Heart right ventricle (tissue), 16 donors: Measurements from ENCODE around the gene HOXA10. TPM values are rescaled to one million over a fixed set of nuclear protein-coding genes. Genes with fewer than 3 reads are reported as not detected.

Experiments
- ATAC-seq, 8 donors: fragments of 200-7000 bp; cut with Tn5 transposase; one replicate each; pipeline ENCODE4 v1.9.1; 2020; ENCODE audit warnings: mild to moderate bottlenecking in 8 of 8, moderate library complexity in 8 of 8, moderate number of reproducible peaks in 1 of 8
- DNase-seq, 2 donors: peaks; one replicate each; pipeline ENCODE4 v3.0.0-alpha.2; 2020
- H3K27ac ChIP-seq, 10 donors: fragments of 200-600 bp; sonication (generic) in 2 of 10; one replicate each; pipeline versions ENCODE4 v1.5.0 to v1.8.0; 2020 to 2022; ENCODE audit warnings: mild to moderate bottlenecking in 3 of 10
- H3K27me3 ChIP-seq, 7 donors: fragments of 200-600 bp; one replicate each; pipeline ENCODE4 v1.8.0; 2021 to 2022; ENCODE audit warnings: mild to moderate bottlenecking in 2 of 7
- H3K36me3 ChIP-seq, 9 donors: fragments of 200-600 bp; sonication (generic) in 1 of 9; one replicate each; pipeline versions ENCODE4 v1.5.0 to v1.8.0; 2020 to 2022; ENCODE audit warnings: mild to moderate bottlenecking in 2 of 9
- H3K4me1 ChIP-seq, 9 donors: fragments of 200-600 bp; sonication (generic) in 1 of 9; one replicate each; pipeline versions ENCODE4 v1.5.0 to v1.8.0; 2020 to 2022; ENCODE audit warnings: mild to moderate bottlenecking in 4 of 9
- H3K4me3 ChIP-seq, 10 donors: fragments of 200-600 bp; sonication (generic) in 2 of 10; one replicate each; pipeline versions ENCODE4 v1.5.0 to v1.8.0; 2020 to 2022; ENCODE audit warnings: mild to moderate bottlenecking in 7 of 10, moderate library complexity in 2 of 10
- H3K9me3 ChIP-seq, 11 donors: fragments of 200-600 bp in 10 of 11; sonication (generic) in 2 of 11; one replicate each; pipeline versions ENCODE4 v1.5.0 to v1.8.0; 2013 to 2022; ENCODE audit warnings: mild to moderate bottlenecking in 2 of 11, control low read depth in 1 of 11, moderate library complexity in 1 of 11
- WGBS, 2 donors: extraction: QIAGEN DNeasy Blood & Tissue Kit; methylation state at CpG; one replicate each; pipeline ENCODE4 v1.1.7; 2013; ENCODE audit warnings: inconsistent platforms in 1 of 2; 5-methylcytosine and 5-hydroxymethylcytosine counted together
- intact Hi-C, 10 donors: fragments of 100-400 bp; cut with DNase I; formaldehyde crosslinking; loops; one replicate each; pipeline versions ENCODE4 v1.11.1 to v1.14.2; 2022
- polyA plus RNA-seq, 2 donors: library from polyadenylated mRNA; stranded (reverse); fragments of 200-250 nt; gene quantifications; one replicate each; pipeline ENCODE4 v1.2.3, GENCODE V29; 2013
- total RNA-seq, 10 donors: library from RNA; stranded (reverse); fragmentation: NEBNext Ultra II Directional in 3 of 10; extraction: Animal tissue kit (Norgen Biotek cat#: 25700) in 3 of 10; gene quantifications; one replicate each; pipeline versions ENCODE4 v1.2.1 to v1.2.4, GENCODE V29; 2021 to 2023
- TF ChIP-seq, protein P1 (sequence below), 9 donors: fragments of 200-600 bp; sonication (generic) in 2 of 9; IDR thresholded peaks; one replicate each; pipeline versions ENCODE4 v1.5.0 to v1.8.0; 2021 to 2022; ENCODE audit warnings: antibody characterized with exemption in 9 of 9, mild to moderate bottlenecking in 5 of 9, moderate library complexity in 1 of 9
- donor health status: Arrhythmogenic right ventricular cardiomyopathy.
- donor health status: ischemic (EF 13 %, LVEDD 7.1; RV severe dilation, severe dysfunction).
- donor health status: healthy with polysubstance abuse.
- donor health status: DM: no; HTN: yes; CAD: no.
- donor health status: DM: no; HTN: no; CAD: no.
- donor health status: ischemic (EF 25% LVEDD 6.9; RV normal size, moderate dysfunction).
- donor health status: ischemic (EF 25% LVEDD 5.7; RV mildly dilated, moderate dysfunction).
- donor health status: healthy.
- donor health status: DM: yes; HTN: yes; CAD: no.
- donor health status: Ischemic cardiomyopathy.
- donor health status: ischemic (EF 35%, LVEDD 5.7; RV mildly dilated, moderate dysfunction).
- donor health status: nonischemic (EF 11% LVEDD 7.7; RV severe dilation, severe dysfunction).
- donor health status: DM: yes; HTN: yes; CAD: no.
- donor health status: PGD.
- donor health status: ischemic (EF 29% LVEDD 5.4; RV normal size, mild dysfunction).
- donor health status: nonischemic (EF 23%, LVEDD 6.1; RV moderate dilation, normal function).

Gene HOXA10
- total and polyA plus RNA-seq, 12 donors = 0.03 to 0.19 TPM; not detected in 10

DNA sequence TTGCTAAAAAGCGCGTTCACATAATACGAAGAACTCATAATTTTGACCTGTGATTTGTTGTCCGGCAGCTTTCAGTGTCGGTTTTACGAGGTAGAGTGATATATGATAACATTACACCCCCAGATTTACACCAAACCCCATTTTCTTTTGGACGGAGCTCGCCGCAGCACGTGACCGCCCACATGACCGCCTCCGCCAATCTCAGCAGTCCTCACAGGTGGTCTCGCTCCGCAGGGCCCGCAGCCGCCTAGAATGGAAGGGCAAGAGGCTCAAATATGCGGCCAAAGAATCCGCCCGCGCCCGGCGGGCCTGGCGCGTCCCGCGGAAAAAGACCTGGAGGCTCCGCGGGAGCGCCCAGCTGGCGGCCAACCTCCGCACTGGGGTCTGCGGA lies 17.6 kb downstream of the HOXA10 start, which contains the start of gene HOXA7:
HOXA7 (minus strand) TSS at position 168 of the 391 bp plus-strand sequence; CDS start at position 38, 130 bp downstream.
- Histone ChIP-seq H3K4me1 (peaks cover 5 to 79% (median 29%) of the 10 kb centered on the region in 9 donors), H3K27me3 (peaks cover 86 to 100% (median 100%) of the 10 kb centered on the region in 7 donors), H3K9me3 (no peaks in the 10 kb centered on the region), H3K27ac (peak within 1 kb of the TSS in 1 of 10 donors; percentile 14), H3K36me3 (peaks cover 0 to 8% (median 0%) of the 10 kb centered on the region in 9 donors), H3K4me3 (peak within 1 kb of the TSS in 5 of 10 donors; percentile 10 to 35 (median 17))
- DNase-seq (no peak), ATAC-seq (no peak)
- 2 to 4% methylated on average over 33 of the region's 33 CpGs for WGBS, 2 donors
- TF ChIP-seq, protein P1, sequence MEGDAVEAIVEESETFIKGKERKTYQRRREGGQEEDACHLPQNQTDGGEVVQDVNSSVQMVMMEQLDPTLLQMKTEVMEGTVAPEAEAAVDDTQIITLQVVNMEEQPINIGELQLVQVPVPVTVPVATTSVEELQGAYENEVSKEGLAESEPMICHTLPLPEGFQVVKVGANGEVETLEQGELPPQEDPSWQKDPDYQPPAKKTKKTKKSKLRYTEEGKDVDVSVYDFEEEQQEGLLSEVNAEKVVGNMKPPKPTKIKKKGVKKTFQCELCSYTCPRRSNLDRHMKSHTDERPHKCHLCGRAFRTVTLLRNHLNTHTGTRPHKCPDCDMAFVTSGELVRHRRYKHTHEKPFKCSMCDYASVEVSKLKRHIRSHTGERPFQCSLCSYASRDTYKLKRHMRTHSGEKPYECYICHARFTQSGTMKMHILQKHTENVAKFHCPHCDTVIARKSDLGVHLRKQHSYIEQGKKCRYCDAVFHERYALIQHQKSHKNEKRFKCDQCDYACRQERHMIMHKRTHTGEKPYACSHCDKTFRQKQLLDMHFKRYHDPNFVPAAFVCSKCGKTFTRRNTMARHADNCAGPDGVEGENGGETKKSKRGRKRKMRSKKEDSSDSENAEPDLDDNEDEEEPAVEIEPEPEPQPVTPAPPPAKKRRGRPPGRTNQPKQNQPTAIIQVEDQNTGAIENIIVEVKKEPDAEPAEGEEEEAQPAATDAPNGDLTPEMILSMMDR (IDR thresholded peaks at IDR 0.05) = no peak
- intact Hi-C loops = loop anchor here in 5 of 10 donors (5.0 to 10.0 kb wide), 5 partner anchors 302 to 1302 kb away; no protein-coding TSS in a partner anchor

DNA sequence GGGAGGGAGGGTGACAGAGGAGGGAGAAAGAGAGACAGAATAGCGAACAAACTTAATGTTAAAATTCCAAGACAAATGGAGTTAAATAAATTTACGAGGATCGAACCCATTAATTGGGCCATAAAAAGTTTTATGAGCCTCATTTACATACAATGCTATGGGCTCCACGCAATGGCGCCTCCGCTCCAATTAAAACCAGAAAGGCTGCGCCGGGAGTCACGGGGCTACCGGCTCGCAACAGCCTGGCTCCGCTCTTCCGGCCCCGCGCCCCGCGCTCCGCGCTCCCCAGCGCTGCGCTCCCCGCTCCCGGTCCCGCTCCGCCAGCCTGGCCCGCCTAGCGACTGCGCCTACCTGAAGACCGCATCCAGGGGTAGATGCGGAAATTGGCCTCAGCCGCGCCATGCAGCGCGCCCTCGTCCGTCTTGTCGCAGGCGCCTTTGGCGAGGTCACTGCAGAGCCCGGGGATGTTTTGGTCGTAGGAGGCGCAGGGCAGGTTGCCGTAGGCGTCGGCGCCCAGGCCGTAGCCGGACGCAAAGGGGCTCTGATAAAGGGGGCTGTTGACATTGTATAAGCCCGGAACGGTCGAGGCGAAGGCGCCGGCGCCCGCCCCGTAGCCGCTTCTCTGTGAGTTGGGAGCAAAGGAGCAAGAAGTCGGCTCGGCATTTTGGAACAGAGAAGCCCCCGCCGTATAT lies 18.2 kb downstream of the HOXA10 start:
- H3K9me3 ChIP-seq = no peaks in the 10 kb centered on the region
- intact Hi-C loops = loop anchor here in 5 of 10 donors (5.0 to 10.0 kb wide), 5 partner anchors 301 to 1301 kb away; no protein-coding TSS in a partner anchor
- H3K4me3 ChIP-seq = peak overlapping the region in 5 of 10 donors; percentile 10 to 35 (median 17)
- H3K27ac ChIP-seq = peak overlapping the region in 1 of 10 donors; percentile 14
- TF ChIP-seq, protein P1 (IDR thresholded peaks at IDR 0.05) = no peak
- H3K27me3 ChIP-seq = peaks cover 81 to 100% (median 100%) of the 10 kb centered on the region in 7 donors
- peaks cover 5 to 79% (median 31%) of the 10 kb centered on the region in 9 donors for H3K4me1 ChIP-seq
- WGBS, 2 donors = 2% methylated on average over 63 of the region's 63 CpGs
- no peak for DNase-seq
- peaks cover 0 to 8% (median 0%) of the 10 kb centered on the region in 9 donors for H3K36me3 ChIP-seq
- ATAC-seq = no peak

DNA sequence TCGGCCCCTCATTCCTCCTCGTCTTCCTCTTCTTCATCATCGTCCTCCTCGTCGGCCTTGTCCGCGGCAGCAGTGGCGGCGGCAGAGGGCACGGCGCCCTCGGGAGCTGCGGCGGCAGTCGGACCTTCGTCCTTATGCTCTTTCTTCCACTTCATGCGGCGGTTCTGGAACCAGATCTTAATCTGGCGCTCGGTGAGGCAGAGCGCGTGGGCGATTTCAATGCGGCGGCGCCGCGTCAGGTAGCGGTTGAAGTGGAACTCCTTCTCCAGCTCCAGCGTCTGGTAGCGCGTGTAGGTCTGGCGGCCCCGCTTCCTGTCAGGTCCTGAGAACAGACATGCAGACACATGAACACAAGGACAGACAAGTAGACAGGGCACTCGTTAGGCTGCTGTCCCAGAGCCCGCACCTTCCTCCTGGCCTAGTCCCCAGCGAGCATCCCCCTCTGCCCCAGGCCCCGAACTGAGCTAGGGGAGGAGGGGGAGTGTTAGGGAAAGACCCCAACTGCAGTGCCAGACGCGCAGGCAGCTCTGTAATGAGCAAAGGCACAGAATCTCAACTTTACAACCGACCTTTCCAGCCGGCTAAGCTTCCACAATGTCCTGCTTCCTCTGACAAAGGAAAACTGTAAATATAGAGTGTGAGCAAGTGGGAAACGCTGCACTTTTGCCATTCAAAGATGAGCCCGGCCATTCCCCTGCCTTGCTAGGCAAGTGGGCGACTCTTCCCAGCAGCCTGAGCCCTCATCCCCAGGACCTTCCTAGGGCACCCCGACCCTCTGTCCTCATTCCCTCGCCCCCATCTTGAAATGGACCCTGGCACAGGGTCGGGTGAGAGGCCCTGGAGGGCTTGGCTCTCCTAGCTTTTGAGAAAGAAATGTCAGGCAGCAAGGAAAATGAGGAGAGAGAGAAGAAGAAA lies 19.0 kb downstream of the HOXA10 start:
- no peak for DNase-seq
- 5 to 7% methylated on average over 48 of the region's 48 CpGs for WGBS, 2 donors
- intact Hi-C loops = loop anchor here in 5 of 10 donors (5.0 to 10.0 kb wide), 5 partner anchors 300 to 1300 kb away; no protein-coding TSS in a partner anchor
- H3K4me3 ChIP-seq = peak overlapping the region in 2 of 10 donors; percentile 18 to 28
- TF ChIP-seq, protein P1 (IDR thresholded peaks at IDR 0.05) = no peak
- peaks cover 74 to 100% (median 100%) of the 10 kb centered on the region in 7 donors for H3K27me3 ChIP-seq
- H3K9me3 ChIP-seq = no peaks in the 10 kb centered on the region
- no peak overlapping the region for H3K27ac ChIP-seq
- peaks cover 0 to 8% (median 0%) of the 10 kb centered on the region in 9 donors for H3K36me3 ChIP-seq
- peaks cover 0 to 78% (median 30%) of the 10 kb centered on the region in 9 donors for H3K4me1 ChIP-seq
- ATAC-seq = no peak

DNA sequence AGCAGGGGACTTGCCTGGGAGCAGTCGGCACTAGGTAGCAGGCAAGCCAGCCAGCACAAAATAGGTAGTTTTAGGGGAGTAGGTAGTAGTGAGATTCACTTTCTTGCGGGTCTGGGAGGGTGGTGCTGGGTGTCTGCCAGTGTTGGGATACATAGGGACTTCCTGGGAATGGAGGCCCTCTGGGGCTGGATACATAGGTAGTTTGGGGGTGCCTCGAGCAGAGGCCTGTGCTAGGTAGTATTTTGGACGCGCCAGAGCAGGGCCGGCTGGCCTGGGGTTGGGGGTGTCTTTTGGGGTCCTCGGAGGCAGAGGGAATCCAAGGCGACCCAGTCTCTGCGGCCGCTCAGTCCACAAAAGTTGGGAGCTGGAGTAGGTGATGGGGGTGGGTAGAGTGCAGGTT lies 19.8 kb downstream of the HOXA10 start:
- no peak for DNase-seq
- intact Hi-C loops = loop anchor here in 4 of 10 donors (10.0 kb wide), 4 partner anchors 300 to 1300 kb away; no protein-coding TSS in a partner anchor
- WGBS, 2 donors = 10 to 23% methylated on average over 10 of the region's 10 CpGs
- Histone ChIP-seq H3K4me1 (peaks cover 0 to 70% (median 27%) of the 10 kb centered on the region in 9 donors), H3K9me3 (no peaks in the 10 kb centered on the region), H3K27ac (no peak overlapping the region), H3K36me3 (peaks cover 0 to 8% (median 0%) of the 10 kb centered on the region in 9 donors), H3K27me3 (peaks cover 72 to 100% (median 100%) of the 10 kb centered on the region in 7 donors), H3K4me3 (peak overlapping the region in 1 of 10 donors; percentile 28)
- ATAC-seq = no peak
- TF ChIP-seq, protein P1 (IDR thresholded peaks at IDR 0.05) = no peak
